GM21576 (cell line): ENCODE data around the gene ERI2.
"Not testable (repeated sequence)": the region's sequence is repeated elsewhere in the genome, so short reads cannot be mapped to it uniquely, and the experiment has no call there.

ENCODE experiments used
- ATAC-seq: cut with Tn5 transposase; IDR thresholded peaks from one replicate; pipeline ENCODE4 v1.9.1; 2021; ENCODE audit warnings: mild to moderate bottlenecking, moderate library complexity; ENCODE audit not compliant: unreplicated experiment

The ERI2 gene

DNA sequence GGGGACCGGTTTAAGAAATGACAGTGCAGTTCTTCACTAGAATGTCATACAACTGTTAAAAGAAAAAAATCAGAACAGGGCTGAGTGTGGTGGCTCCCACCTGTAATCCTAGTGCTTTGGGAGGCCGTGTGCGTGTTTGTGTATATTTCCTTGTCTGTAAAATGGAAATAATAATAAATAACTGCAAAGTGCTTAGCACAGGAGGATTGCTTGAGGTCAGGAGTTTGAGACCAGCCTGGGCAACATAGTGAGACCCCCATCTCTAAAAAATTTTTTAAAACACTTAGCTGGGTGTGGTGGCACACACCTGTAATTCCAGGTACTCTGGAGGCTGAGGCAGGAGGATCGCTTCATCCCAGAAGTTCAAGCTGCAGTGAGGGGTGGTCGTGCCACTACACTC is 40.0 kb downstream of the ERI2 start:
- ATAC-seq = no peak

DNA sequence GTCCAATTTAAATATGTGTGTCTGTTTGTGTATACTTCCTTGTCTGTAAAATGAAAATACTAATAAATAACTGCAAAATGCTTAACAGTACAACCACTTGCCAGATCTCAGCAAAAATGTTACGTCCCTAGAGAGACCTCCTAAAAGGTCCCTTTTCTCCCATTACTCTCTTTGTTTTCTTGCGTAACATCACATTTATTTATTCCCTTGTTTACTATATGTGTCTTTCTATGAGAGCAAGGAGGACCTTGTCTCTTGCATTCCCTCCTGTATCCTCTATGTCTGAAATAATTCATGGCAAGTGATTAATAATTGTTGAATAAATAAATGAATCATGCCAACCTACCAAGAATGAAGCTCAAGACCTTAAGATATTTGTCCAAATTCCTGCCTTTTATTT is 40.5 kb downstream of the ERI2 start:
- ATAC-seq = no peak

DNA sequence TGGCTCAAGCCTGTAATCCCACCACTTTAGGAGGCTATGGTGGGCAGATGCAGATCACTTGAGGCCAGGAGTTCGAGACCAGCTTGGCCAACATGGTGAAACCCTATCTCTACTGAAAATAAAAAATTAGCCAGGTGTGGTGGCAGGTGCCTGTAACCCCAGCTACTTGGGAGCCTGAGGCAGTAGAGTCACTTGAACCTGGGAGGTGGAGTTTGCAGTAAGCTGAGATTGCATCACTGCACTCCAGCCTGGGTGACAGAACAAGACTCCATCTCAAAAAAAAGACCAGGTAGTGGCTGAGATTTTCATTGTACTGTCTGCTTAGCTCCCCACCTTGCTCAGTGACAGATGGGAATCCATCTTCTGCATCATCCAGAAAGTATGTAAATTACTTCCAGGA is 41.8 kb downstream of the ERI2 start:
- ATAC-seq = not testable (repeated sequence)

DNA sequence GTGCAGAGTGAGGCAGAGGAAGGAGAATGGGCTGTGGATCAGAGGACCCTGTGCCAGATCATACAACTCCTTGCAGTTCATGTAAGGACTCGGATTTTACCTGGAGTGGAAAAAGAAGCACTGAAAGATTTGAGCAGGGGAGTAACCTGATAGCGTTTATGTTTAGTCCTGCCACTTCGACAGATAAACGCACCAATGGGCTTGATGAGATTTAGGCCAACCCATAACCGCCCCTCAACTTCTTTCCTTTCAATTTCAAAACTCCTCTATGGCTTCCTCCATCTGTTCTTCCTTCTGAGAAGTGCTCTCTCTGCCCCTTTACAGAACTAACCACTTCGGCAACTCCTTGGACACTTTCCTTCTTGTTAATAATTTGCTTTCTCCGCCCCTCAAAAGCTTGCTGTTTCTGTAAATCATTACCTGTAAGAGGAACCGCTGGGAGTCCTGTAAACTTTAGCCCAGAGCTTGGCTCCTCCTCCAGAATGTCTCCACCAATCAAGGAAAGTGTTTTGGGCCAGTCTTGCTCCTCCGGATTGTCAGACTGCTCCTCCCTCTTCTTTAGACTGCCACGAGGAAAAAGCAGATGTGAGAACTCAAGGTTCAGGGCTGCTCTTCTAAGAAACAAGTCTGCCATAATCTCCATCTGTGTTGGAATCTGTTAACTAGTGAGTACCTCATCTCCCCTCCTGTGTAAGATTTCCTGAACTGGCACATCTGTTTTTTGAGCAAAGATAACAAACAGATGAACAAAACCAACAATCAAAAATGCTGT is 42.6 kb downstream of the ERI2 start, which contains the start of gene ACSM3:
ACSM3 (plus strand) TSS at position 554 of the 772 bp plus-strand sequence. CDS start 6,021 bp downstream, outside the sequence.
- peak; percentile 98 for ATAC-seq

DNA sequence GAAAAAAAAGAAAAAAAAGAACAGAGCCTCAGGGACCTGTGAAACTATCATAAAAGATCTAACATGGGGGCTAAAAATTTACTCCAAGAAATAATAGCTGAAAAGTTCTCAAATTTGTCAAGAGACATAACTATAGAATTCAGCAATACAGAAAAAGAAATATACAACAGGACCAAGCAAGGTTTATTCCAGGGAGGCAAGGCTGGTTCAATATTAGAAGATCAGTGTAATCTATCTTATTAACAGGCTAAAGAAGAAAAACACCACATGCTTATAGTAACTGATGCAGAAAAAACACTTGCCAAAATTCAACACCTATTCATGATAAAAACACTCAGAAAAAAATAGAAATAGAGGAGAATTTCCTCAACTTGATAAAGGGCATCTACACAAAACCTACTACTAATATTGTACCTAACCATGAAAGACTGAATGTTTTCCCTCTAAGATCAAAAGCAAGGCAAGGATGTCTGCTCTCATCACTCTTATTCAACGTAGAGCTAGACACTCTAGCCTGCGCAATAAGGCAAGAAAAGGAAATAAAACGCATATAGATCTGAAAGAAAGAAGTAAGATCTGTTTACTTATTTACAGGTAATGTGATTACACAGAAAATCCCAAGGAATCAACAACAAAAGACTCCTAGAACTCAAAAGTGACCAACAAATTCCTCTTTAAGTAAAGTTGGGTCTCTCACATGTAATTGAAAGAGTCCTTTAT is 43.7 kb downstream of the ERI2 start:
- ATAC-seq = no peak

DNA sequence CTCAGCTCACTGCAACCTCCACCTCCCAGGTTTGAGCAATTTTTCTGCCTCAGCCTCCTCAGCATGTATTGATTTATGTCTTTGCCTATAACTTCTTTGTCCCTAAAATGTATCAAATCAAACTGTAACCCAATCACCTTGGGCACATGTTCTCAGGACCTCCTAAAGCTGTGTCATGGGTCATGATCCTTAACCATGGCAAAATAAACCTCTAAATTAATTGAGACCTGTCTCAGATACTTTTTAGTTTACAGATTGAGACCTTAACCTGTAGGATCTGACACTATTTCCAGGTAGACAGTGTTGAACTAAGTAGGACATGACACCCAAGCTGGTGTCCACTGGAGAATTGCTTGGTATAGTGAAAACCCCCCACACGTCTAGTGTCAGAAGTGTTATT is 45.1 kb downstream of the ERI2 start:
- no peak for ATAC-seq

DNA sequence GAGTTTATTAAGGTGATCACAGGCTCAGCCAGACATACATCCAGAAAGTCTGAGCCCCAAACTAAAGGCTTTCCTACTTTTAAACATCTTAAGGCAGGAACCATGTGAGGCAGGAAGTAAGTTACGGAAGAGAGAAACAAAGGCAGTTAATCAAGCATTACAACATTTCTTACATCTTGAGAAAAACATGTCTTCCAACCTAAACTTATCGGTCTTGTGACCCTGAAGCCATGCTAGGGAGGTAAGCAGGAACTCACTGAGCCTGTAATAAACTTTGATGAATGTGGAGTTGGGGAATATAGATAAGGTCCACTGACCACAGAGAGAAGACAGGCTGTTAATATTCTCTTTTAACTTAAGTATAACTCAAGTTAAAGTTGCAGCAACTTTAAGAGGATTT is 45.9 kb downstream of the ERI2 start:
- no peak for ATAC-seq

DNA sequence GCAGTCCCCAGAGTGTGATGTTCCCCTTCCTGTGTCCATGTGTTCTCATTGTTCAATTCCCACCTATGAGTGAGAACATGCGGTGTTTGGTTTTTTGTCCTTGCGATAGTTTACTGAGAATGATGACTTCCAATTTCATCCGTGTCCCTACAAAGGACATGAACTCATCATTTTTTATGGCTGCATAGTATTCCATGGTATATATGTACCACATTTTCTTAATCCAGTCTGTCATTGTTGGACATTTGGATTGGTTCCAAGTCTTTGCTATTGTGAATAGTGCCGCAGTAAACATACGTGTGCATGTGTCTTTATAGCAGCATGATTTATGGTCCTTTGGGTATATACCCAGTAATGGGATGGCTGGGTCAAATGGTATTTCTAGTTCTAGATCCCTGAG is 50.5 kb downstream of the ERI2 start:
- ATAC-seq = not testable (repeated sequence)

DNA sequence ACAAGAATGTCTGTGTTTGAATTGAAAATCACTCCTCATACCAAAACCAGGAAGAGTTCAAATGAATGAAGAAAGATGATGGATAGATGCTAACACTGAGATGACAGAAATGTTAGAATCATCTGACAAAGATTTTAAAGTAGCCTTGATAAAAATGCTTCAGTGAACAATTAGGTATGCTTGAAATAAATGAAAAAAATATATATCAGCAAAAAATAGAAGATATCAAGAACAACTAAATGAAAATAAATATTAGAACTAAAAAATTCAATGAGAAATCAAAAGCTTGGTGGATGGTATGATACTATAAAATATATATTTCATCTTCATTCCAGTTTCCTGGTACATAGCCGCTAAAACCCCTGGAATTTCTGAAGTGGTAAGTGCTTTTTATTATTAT is 51.0 kb downstream of the ERI2 start:
- no peak for ATAC-seq

DNA sequence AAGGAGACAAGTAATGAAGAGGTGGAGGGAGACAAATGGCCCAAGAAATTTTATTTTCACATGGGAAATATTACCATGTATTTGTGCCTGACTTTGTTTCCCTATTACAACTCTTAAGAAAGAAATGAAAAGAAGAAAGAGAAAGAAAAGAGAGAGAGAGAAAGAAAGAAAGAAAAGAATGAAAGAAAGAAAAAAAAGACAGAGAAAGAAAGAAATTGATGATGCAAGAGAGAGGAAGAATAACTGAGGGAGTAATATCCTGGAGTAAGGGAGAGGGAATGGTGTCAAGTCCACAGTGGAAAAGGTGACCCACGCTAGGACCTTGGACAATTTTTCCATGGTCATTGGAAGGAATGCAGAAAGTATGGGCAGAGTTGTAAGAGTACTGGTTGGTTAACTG is 52.5 kb downstream of the ERI2 start:
- ATAC-seq = no peak

DNA sequence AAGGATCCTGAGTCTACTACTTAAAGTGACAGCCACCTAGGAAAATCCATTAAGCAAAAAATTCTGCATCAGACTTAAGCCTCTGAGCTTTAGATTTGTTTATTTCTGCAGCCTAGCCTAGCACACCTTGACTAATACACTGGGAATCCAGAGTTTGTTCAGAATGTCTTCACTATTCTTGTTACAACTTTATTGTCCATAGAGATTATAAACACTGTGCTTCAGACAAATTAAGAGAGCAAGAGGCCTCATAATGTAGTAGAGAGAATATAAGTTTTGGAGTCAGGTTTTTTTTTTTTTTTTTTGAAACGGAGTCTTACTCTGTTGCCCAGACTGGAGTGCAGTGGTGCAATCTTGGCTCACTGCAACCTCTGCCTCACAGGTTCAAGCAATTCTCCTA is 55.7 kb downstream of the ERI2 start:
- no peak for ATAC-seq

DNA sequence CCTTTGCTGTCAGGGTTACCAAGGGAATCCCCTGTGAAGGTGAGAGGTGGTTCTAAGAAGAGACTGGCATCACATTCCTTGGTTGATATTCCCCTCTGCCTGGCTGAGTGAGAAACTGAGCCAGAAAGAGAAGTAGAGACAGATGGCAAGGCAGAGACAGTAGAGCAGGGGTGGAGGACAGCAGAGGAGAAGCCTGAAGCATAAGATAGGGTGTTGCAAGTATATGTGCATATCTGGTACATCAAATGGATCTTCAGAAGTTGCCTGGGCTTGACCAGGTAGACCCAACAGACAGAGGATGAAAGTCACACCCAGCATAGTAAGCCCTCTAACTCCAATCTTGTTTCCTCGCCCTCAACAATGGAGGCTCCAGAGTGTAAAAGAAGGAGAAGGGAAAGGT is 56.8 kb downstream of the ERI2 start:
- ATAC-seq = no peak

DNA sequence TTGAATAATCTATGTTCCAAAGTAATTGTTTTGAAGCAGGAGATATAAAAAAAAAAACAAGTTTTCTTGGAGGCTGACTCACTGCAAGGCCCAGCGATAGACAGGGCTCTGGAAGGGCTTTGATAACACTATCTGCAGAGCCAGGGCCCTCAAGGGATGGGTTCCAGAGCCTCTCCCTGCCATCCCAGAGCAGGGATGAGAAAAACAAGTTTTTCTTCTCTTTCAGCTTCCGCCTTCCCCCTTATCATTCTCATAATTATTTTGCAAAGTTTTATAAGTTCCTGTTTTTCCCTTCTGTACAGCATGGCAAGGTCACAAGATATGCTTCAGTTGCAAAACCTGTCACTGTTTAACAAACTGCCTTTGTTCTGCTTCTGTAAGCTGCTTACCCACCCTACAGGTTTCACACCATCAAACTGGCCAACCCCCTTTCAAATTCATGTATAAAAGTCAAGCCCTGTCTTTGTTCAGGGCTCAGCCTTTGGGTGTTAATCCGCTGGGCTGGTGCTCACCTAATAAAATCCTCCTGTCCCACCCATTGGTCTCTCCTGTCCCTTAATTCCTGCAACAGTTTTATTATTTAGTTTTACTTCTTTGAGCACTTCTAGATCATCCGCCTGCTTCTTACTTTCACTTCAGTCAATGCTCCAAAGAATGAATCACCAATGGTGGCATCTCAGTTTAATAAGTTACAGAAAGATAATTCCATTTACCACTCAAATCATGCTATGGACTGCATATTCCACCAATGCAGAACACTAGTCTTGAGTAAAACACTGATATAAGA is 59.0 kb downstream of the ERI2 start:
- ATAC-seq = no peak

DNA sequence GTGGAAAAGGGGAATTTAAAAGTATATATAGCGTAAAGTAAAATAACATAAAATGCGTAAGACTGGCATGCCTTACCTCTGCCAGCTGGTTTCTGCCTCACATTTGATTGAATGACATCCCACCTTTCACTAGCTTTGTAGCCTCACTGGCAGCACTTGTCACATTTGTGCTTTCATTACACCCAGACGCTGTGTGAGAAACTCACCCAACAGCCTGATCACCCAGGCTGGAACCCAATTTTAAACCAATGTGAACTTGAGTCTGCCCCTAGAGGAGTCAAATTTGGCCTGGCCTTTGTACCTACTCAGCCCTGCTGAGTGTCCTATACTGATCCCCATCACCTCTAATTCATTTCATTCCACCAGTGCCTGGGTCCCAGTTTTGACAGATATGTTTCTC is 59.8 kb downstream of the ERI2 start:
- ATAC-seq = no peak
